CD4-positive, alpha-beta T cell treated with Interferon alpha-2 for 1 hour (primary cell): ENCODE data around the gene SLC18A2.

Experiments used
- DNase-seq, 2 donors: peaks; one replicate each; pipeline ENCODE4 v3.0.0-alpha.2; 2020 to 2022

The SLC18A2 gene

GRCh38 chr10:117320050-117320665 is 79.2 kb downstream of the SLC18A2 start:
- DNase-seq: peak in 1 of 2 donors; percentile 31

- no peak for DNase-seq
Observed at GRCh38 chr10:117322260-117322659, 81.3 kb downstream of the SLC18A2 start.

GRCh38 chr10:117324367-117324766 is 83.5 kb downstream of the SLC18A2 start:
- no peak for DNase-seq

- DNase-seq: no peak
Observed at GRCh38 chr10:117327262-117327661, 86.3 kb downstream of the SLC18A2 start.
